GM12878 (cell line): Measurements from ENCODE around the gene SAMD1. TPM values are rescaled to one million over a fixed set of nuclear protein-coding genes. Genes with fewer than 3 reads are reported as not detected.

Experiments used
- ATAC-seq: fragments of 200-7000 bp; cut with Tn5 transposase; 3 replicates; pipeline ENCODE4 v1.9.1; 2020; ENCODE audit warnings: mild to moderate bottlenecking, moderate library complexity
- BruUV-seq: library from RNA; stranded (reverse); fragments of 400-500 nt; replicated peaks from 2 replicates; lab custom pipeline; 2021; lab: Mats Ljungman, UMichigan
- CTCF ChIA-PET: fragments of 300-600 bp; sonication (Branson Sonifier 250); formaldehyde crosslinking; extraction: SDS; loops from one replicate; lab custom pipeline; 2021; ENCODE audit warnings: inconsistent platforms; lab: Yijun Ruan, JAX
- POLR2A ChIA-PET: fragments of 350-600 bp; formaldehyde crosslinking; extraction: SDS; loops from one replicate; lab custom pipeline; 2021; ENCODE audit warnings: inconsistent platforms; lab: Charles Lee
- RAD21 ChIA-PET: fragments of 300-600 bp; sonication (Branson Sonifier 250); formaldehyde crosslinking; loops from one replicate; lab custom pipeline; 2023; ENCODE audit warnings: antibody characterized with exemption; ENCODE audit not compliant: unreplicated experiment; lab: Charles Lee
- SMC1A ChIA-PET: fragments of 300-600 bp; sonication (Branson Sonifier 250); formaldehyde crosslinking; loops from one replicate; lab custom pipeline; 2023; ENCODE audit not compliant: unreplicated experiment, uncharacterized antibody; lab: Charles Lee
- DNase-seq: peaks from one replicate; pipeline ENCODE4 v3.0.0-alpha.2; 2011; ENCODE audit warnings: low read depth, low spot score
- FAIRE-seq: peaks from 3 replicates; lab custom pipeline; 2011; peaks lifted over from hg19 to GRCh38; lab: Jason Lieb, UNC
- H2AFZ ChIP-seq: 2 replicates; pipeline ENCODE4 v1.6.0; 2011; ENCODE audit warnings: low read depth, low read length, control low read depth; ENCODE audit not compliant: control insufficient read depth
- H3K27ac ChIP-seq: 2 replicates; pipeline ENCODE4 v1.5.1; 2011; ENCODE audit warnings: control low read depth; ENCODE audit not compliant: control insufficient read depth, insufficient read depth
- H3K27me3 ChIP-seq, 2 experiments: replicated peaks in 1 of 2; 2 replicates each; pipeline versions ENCODE4 v1.6.0 to v1.6.1; 2011; ENCODE audit warnings: low read length in 1 of 2; ENCODE audit not compliant: control insufficient read depth in 2 of 2, insufficient read depth in 2 of 2
- H3K36me3 ChIP-seq, 2 experiments: 2 replicates each; pipeline ENCODE4 v1.5.1; 2011; ENCODE audit warnings: low read length in 1 of 2; ENCODE audit not compliant: control insufficient read depth in 2 of 2, insufficient read depth in 2 of 2
- H3K4me1 ChIP-seq: 2 replicates; pipeline ENCODE4 v1.6.1; 2011; ENCODE audit warnings: mild to moderate bottlenecking, low read length, moderate library complexity, mixed read lengths; ENCODE audit not compliant: control insufficient read depth, insufficient read depth
- H3K4me2 ChIP-seq: 2 replicates; pipeline ENCODE4 v1.6.0; 2011; ENCODE audit warnings: control low read depth; ENCODE audit not compliant: control insufficient read depth, insufficient read depth
- H3K4me3 ChIP-seq: fragments of 200-600 bp; sonication (generic); 2 replicates; pipeline ENCODE4 v1.5.1; 2016
- H3K79me2 ChIP-seq: 2 replicates; pipeline ENCODE4 v1.6.0; 2011; ENCODE audit warnings: low read length; ENCODE audit not compliant: control insufficient read depth, insufficient read depth
- H3K9ac ChIP-seq: 2 replicates; pipeline ENCODE4 v1.8.0; 2011; ENCODE audit warnings: low read length, control low read depth, mixed read lengths; ENCODE audit not compliant: control insufficient read depth, insufficient read depth
- H3K9me3 ChIP-seq: replicated peaks from 3 replicates; pipeline ENCODE4 v1.5.1; 2011; ENCODE audit warnings: mild to moderate bottlenecking, low read length; ENCODE audit not compliant: control insufficient read depth, insufficient read depth
- H4K20me1 ChIP-seq: 2 replicates; pipeline ENCODE4 v1.6.0; 2011; ENCODE audit not compliant: control insufficient read depth, insufficient read depth
- BCL3 ChIP-seq: IDR thresholded peaks from 2 replicates; pipeline ENCODE4 v1.6.1; 2011; ENCODE audit warnings: borderline replicate concordance, low read depth, mild to moderate bottlenecking, moderate library complexity, low read length; ENCODE audit not compliant: insufficient read depth, poor library complexity, severe bottlenecking
- BRCA1 ChIP-seq: IDR thresholded peaks from 2 replicates; pipeline ENCODE4 v1.6.1; 2011; ENCODE audit warnings: low read depth, low read length, improper control_type of control experiment
- CBX5 ChIP-seq: sonication (generic); IDR thresholded peaks from 2 replicates; pipeline ENCODE4 v1.6.1; 2016; ENCODE audit warnings: low read depth, moderate library complexity, mild to moderate bottlenecking, inconsistent platforms
- CTCF ChIP-seq, 3 experiments: IDR thresholded peaks in 2 of 3; conservative IDR thresholded peaks in 1 of 3; 2 replicates each; pipeline ENCODE4 v1.5.1; 2011; ENCODE audit warnings: low read depth in 3 of 3, low read length in 3 of 3, mild to moderate bottlenecking in 3 of 3, control low read depth in 2 of 3, moderate library complexity in 2 of 3, inconsistent platforms in 1 of 3, mixed read lengths in 1 of 3; ENCODE audit not compliant: control insufficient read depth in 2 of 3, insufficient read depth in 1 of 3; ENCODE audit errors: extremely low read depth in 1 of 3
- DPF2 ChIP-seq: fragments of 450-650 bp; IDR thresholded peaks from 2 replicates; pipeline ENCODE4 v1.6.1; 2017; ENCODE audit warnings: mild to moderate bottlenecking
- EED ChIP-seq: sonication (generic); IDR thresholded peaks from 2 replicates; pipeline ENCODE4 v1.6.1; 2016; ENCODE audit warnings: antibody characterized with exemption, low read depth
- HCFC1 ChIP-seq: fragments of 150-350 bp; IDR thresholded peaks from 2 replicates; pipeline ENCODE4 v1.6.1; 2014; ENCODE audit warnings: low read length
- NBN ChIP-seq: fragments of 450-650 bp; IDR thresholded peaks from 2 replicates; pipeline ENCODE4 v1.6.1; 2016
- NKRF ChIP-seq: fragments of 450-650 bp; conservative IDR thresholded peaks from 2 replicates; pipeline ENCODE4 v1.6.1; 2017; ENCODE audit warnings: mild to moderate bottlenecking, moderate library complexity
- PAX8 ChIP-seq: fragments of 450-650 bp; IDR thresholded peaks from 2 replicates; pipeline ENCODE4 v1.6.1; 2017; ENCODE audit warnings: mild to moderate bottlenecking, moderate library complexity
- POLR2AphosphoS5 ChIP-seq: IDR thresholded peaks from 2 replicates; pipeline ENCODE4 v1.6.1; 2011; ENCODE audit warnings: mild to moderate bottlenecking, low read length, inconsistent platforms
- SMAD1 ChIP-seq: fragments of 450-650 bp; IDR thresholded peaks from 2 replicates; pipeline ENCODE4 v1.6.1; 2018; ENCODE audit warnings: mild to moderate bottlenecking, low read depth; ENCODE audit not compliant: partially characterized antibody
- SP1 ChIP-seq: IDR thresholded peaks from one replicate; pipeline ENCODE4 v1.6.1; 2011; ENCODE audit warnings: low read depth, low read length
- SRF ChIP-seq, 2 experiments: IDR thresholded peaks; 2 replicates each; pipeline ENCODE4 v1.6.1; 2011; ENCODE audit warnings: low read depth in 2 of 2, low read length in 2 of 2, mild to moderate bottlenecking in 1 of 2, moderate library complexity in 1 of 2
- SUZ12 ChIP-seq: fragments of 200-600 bp; sonication (generic); IDR thresholded peaks from one replicate; pipeline ENCODE4 v1.6.1; 2018; ENCODE audit warnings: antibody characterized with exemption, mild to moderate bottlenecking; ENCODE audit not compliant: unreplicated experiment
- TCF7 ChIP-seq: IDR thresholded peaks from 2 replicates; pipeline ENCODE4 v1.6.1; 2014; ENCODE audit warnings: antibody characterized with exemption, borderline replicate concordance
- ZNF274 ChIP-seq: IDR thresholded peaks from one replicate; pipeline ENCODE4 v1.8.0; 2011; ENCODE audit not compliant: insufficient read length, insufficient read depth
- WGBS: methylation state at CpG from one replicate; pipeline ENCODE4 v1.1.6; 2016; ENCODE audit warnings: low lambda C conversion rate; ENCODE audit not compliant: insufficient replicate concordance, insufficient coverage; ENCODE audit errors: missing lambda C conversion rate; 5-methylcytosine and 5-hydroxymethylcytosine counted together
- in situ Hi-C: fragments of 300-500 bp; cut with MboI; formaldehyde crosslinking; loops from 9 replicates; pipeline ENCODE4 v1.14.3; 2018; ENCODE audit warnings: mixed read lengths
- intact Hi-C: fragments of 100-400 bp; cut with micrococcal nuclease; formaldehyde crosslinking; loops from one replicate; pipeline ENCODE4 v1.14.2; 2022; ENCODE audit not compliant: unreplicated experiment
- polyA plus RNA-seq, 11 experiments: library from polyadenylated mRNA; depleted of rRNA in 4 of 11; unstranded in 6 of 11; stranded (reverse) in 5 of 11; fragments of >200 nt; fragmentation: Nextera tagmentation in 4 of 11; fragmentation: Illumina TruSeq in 1 of 11; extraction: Ambion mirVana in 4 of 11; extraction: Trizol in 1 of 11; gene quantifications; 1 replicate in 1 of 11; 2 replicates in 10 of 11; pipeline versions ENCODE4 v1.2.1 to v1.2.3, GENCODE V29; 2011 to 2016; ENCODE audit warnings: inconsistent platforms in 2 of 11, missing spikeins in 2 of 11, low read depth in 1 of 11
- total RNA-seq, 4 experiments: library from RNA; depleted of rRNA in 3 of 4; stranded (reverse); fragments of >200 nt in 3 of 4; fragmentation: Illumina TruSeq in 1 of 4; extraction: Trizol in 1 of 4; gene quantifications; 2 replicates each; pipeline versions ENCODE4 v1.2.1 to v1.2.3, GENCODE V29; 2013 to 2021

SAMD1 gene
- total and polyA plus RNA-seq, 10 of the 15 experiments (the other 5 are each of a cell fraction or from before 2014, with no cell fraction given): 3.0 to 71.7 (median 19.3) TPM

GRCh38 chr19:14073261-14073924, 17.2 kb downstream of the SAMD1 start:
- no peaks in the 10 kb centered on the region for H4K20me1 ChIP-seq
- in situ Hi-C loops: loop anchor here (5.0 to 25.0 kb wide), 3 partner anchors 191 to 786 kb away; no protein-coding TSS in a partner anchor
- H3K4me2 ChIP-seq: peak overlapping the region; percentile 100
- peak; percentile 70 for FAIRE-seq
- H3K9me3 ChIP-seq: no peaks in the 10 kb centered on the region
- H3K79me2 ChIP-seq: no peaks in the 10 kb centered on the region
- DNase-seq: no peak
- ChIA-PET SMC1A (interaction anchor here (1.9 to 5.4 kb wide), 3 partner anchors 14 to 193 kb away, joined by 6 to 47 read pairs (median 20); partner anchors contain the start of gene NANOS3), RAD21 (interaction anchor here (0.6 to 3.0 kb wide), 7 partner anchors 41 to 280 kb away, joined by 3 to 15 read pairs (median 4); partner anchors contain the start of genes ASF1B and IL27RA), POLR2A (interaction anchor here (0.5 to 1.1 kb wide), 6 partner anchors 9 to 126 kb away, joined by 3 to 6 read pairs (median 4); partner anchors contain the start of gene ASF1B), CTCF (interaction anchor here (0.6 to 6.7 kb wide), 16 partner anchors 9 to 476 kb away, joined by 3 to 152 read pairs (median 10); partner anchors contain the start of genes ASF1B, IL27RA, NANOS3 and RLN3)
- WGBS: under 1% methylated on average over 52 of the region's 106 CpGs
- no peak overlapping the region for H3K27ac ChIP-seq
- H3K36me3 ChIP-seq: no peaks in the 10 kb centered on the region
- H2AFZ ChIP-seq: peak overlapping the region; percentile 87
- no peaks in the 10 kb centered on the region for H3K27me3 ChIP-seq
- no TSS peak for BruUV-seq
- H3K9ac ChIP-seq: peak overlapping the region; percentile 42; the same call in 1 of the 2 replicates
- intact Hi-C loops: loop anchor here (5.0 kb wide), 1 partner anchor 274 kb away; no protein-coding TSS in a partner anchor
- peak; percentile 65 for ATAC-seq
- peak overlapping the region; percentile 81 for H3K4me3 ChIP-seq
- peaks cover 19% of the 10 kb centered on the region for H3K4me1 ChIP-seq
- TF ChIP-seq PAX8 (no peak), HCFC1 (peak; percentile 20; the same call in 1 of the 2 replicates), BCL3 (no peak), BRCA1 (no peak), POLR2AphosphoS5 (no peak), SUZ12 (no peak), TCF7 (no peak), NKRF (peak; percentile 66; the same call in 1 of the 2 replicates), ZNF274 (no peak), CTCF (IDR thresholded peaks at IDR 0.05 in 2 of 3, conservative IDR thresholded peaks at IDR 0.05 in 1 of 3; ENCODE audit: control insufficient read depth in 2 of 3, extremely low read depth in 1 of 3, insufficient read depth in 1 of 3, low read depth in 3 of 3, low read length in 3 of 3) (peak; percentile 41 to 70 (median 44); a peak in 5 of 6 replicates), EED (no peak), CBX5 (no peak), SP1 (no peak), NBN (no peak), SRF (IDR thresholded peaks at IDR 0.05; ENCODE audit: low read depth in 2 of 2, low read length in 2 of 2) (0 out of 4 replicates have a peak, but pooled peaks of 1 of the 2 experiments have one; percentile 21), SMAD1 (no peak), DPF2 (peak; percentile 53; the same call in 1 of the 2 replicates)
